Right atrium auricular region (tissue), 2 donors: ENCODE measurements around the gene MAN1B1. TPM values are rescaled to one million over a fixed set of nuclear protein-coding genes. Genes with fewer than 3 reads are reported as not detected.

ENCODE experiments used
- DNase-seq: peaks from one replicate; pipeline ENCODE4 v3.0.0-alpha.2; 2019; ENCODE audit warnings: low spot score
- H3K27ac ChIP-seq, 2 donors: fragments of 200-600 bp; sonication (generic); 1 replicate in 1 of 2; 2 replicates in 1 of 2; pipeline ENCODE4 v1.5.1; 2016 to 2019
- H3K27me3 ChIP-seq, 2 donors: fragments of 200-600 bp; sonication (generic); one replicate each; pipeline versions ENCODE4 v1.5.1 to v1.6.0; 2017 to 2019
- H3K36me3 ChIP-seq: fragments of 200-600 bp; sonication (generic); one replicate; pipeline ENCODE4 v1.5.1; 2016
- H3K4me1 ChIP-seq, 2 donors: fragments of 200-600 bp; sonication (generic); one replicate each; pipeline versions ENCODE4 v1.5.1 to v1.6.0; 2017 to 2019
- H3K4me3 ChIP-seq, 2 donors: fragments of 200-600 bp; sonication (generic); 1 replicate in 1 of 2; 2 replicates in 1 of 2; pipeline ENCODE4 v1.5.1; 2017 to 2019; ENCODE audit warnings: mild to moderate bottlenecking in 1 of 2, moderate library complexity in 1 of 2
- H3K9me3 ChIP-seq, 2 donors: fragments of 200-600 bp; sonication (generic); one replicate each; pipeline ENCODE4 v1.5.1; 2019
- total RNA-seq, 2 donors: library from RNA; depleted of rRNA; stranded (reverse); fragments of >200 nt; gene quantifications; one replicate each; pipeline ENCODE4 v1.1.0, GENCODE V29; 2016
- TF ChIP-seq, protein P1 (sequence below), 2 donors: fragments of 200-600 bp; sonication (generic); IDR thresholded peaks; one replicate each; pipeline ENCODE4 v1.5.1; 2019; ENCODE audit warnings: antibody characterized with exemption in 2 of 2

MAN1B1 gene
- total RNA-seq, 2 donors from 2014 or later: 20.9 to 26.8 TPM

DNA sequence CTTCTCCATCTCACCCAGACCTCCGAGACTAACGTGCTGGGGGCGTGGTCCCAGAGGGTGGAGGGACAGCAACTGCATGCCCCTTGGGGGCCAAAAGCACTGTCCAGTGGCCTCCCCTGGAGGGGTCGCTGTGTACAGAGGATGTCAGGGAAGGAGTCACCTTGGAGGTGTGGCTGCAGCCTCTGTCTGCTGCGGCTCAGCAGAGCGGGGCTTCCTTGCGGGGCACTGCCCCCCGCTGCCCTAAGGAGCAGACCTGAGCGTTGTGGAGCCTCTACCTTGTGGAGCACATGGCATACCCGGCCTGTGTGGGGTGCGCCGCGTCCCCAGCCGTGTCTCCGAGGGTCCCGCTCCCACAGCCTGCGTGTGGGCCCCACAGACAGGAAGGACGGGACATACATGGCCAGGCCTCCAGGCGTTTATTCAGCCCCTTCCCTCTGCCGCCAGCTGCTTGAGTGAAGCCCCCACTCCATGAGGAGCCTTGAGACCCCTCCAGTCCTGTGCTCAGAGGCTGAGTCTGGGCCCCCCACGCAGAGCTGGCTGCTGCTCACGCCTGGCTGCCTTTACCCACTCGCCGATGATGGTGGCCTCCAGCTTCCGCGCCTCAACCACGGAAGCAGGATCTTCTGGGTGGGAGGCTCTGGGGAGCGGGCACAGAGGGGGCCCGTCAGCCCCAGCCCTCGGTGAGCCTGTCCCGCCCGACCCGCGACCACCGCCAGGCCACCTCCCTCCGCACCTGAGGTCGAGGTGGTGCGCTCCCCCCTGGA lies 23.5 kb downstream of the MAN1B1 start:
- TF ChIP-seq, protein P1, sequence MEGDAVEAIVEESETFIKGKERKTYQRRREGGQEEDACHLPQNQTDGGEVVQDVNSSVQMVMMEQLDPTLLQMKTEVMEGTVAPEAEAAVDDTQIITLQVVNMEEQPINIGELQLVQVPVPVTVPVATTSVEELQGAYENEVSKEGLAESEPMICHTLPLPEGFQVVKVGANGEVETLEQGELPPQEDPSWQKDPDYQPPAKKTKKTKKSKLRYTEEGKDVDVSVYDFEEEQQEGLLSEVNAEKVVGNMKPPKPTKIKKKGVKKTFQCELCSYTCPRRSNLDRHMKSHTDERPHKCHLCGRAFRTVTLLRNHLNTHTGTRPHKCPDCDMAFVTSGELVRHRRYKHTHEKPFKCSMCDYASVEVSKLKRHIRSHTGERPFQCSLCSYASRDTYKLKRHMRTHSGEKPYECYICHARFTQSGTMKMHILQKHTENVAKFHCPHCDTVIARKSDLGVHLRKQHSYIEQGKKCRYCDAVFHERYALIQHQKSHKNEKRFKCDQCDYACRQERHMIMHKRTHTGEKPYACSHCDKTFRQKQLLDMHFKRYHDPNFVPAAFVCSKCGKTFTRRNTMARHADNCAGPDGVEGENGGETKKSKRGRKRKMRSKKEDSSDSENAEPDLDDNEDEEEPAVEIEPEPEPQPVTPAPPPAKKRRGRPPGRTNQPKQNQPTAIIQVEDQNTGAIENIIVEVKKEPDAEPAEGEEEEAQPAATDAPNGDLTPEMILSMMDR (IDR thresholded peaks at IDR 0.05): no peak
- no peak for DNase-seq
- Histone ChIP-seq H3K36me3 (peaks cover 66% of the 10 kb centered on the region), H3K27ac (no peak overlapping the region), H3K27me3 (no peaks in the 10 kb centered on the region), H3K4me3 (no peak overlapping the region), H3K4me1 (peaks cover 0 to 14% of the 10 kb centered on the region in 2 donors), H3K9me3 (no peaks in the 10 kb centered on the region)

DNA sequence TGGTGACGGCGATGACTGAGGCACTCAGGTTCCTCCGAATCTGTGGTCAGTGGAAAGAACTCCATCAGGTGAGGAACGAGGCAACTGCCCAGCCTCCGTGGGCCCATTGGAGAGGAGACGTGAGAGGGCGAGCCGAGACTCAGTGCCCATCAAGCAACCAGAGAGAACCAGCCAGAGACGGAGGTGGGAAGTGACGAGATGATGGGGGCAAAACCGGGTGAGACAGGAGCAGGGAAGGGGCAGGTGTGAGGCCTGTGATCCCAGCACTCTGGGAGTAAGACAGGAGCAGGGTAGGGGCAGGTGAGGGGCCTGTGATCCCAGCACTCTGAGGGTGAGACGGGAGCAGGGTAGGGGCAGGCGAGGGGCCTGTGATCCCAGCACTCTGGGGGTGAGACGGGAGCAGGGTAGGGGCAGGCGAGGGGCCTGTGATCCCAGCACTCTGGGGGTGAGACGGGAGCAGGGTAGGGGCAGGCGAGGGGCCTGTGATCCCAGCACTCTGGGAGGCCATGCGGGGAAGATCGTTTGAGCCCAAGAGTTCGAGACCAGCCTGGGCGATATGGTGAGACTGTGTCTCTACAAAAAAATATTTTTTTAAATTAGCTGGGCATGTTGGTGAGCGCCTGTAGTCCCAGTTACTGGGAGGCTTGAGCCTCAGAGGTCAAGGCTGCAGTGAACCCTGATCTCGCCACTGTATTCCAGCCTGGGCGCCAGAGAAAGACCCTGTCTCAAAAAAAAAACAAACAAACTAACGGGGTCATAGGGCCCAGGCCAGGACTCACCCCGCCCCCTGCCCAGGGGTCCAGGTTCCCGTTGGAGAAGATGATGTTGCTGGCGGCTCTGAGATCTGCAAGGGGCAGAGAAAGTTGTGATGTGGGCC lies 24.4 kb downstream of the MAN1B1 start:
- Histone ChIP-seq H3K36me3 (peaks cover 57% of the 10 kb centered on the region), H3K27me3 (no peaks in the 10 kb centered on the region), H3K4me1 (peaks cover 0 to 22% of the 10 kb centered on the region in 2 donors), H3K4me3 (no peak overlapping the region), H3K27ac (no peak overlapping the region), H3K9me3 (no peaks in the 10 kb centered on the region)
- no peak for DNase-seq
- TF ChIP-seq, protein P1 (IDR thresholded peaks at IDR 0.05): no peak

DNA sequence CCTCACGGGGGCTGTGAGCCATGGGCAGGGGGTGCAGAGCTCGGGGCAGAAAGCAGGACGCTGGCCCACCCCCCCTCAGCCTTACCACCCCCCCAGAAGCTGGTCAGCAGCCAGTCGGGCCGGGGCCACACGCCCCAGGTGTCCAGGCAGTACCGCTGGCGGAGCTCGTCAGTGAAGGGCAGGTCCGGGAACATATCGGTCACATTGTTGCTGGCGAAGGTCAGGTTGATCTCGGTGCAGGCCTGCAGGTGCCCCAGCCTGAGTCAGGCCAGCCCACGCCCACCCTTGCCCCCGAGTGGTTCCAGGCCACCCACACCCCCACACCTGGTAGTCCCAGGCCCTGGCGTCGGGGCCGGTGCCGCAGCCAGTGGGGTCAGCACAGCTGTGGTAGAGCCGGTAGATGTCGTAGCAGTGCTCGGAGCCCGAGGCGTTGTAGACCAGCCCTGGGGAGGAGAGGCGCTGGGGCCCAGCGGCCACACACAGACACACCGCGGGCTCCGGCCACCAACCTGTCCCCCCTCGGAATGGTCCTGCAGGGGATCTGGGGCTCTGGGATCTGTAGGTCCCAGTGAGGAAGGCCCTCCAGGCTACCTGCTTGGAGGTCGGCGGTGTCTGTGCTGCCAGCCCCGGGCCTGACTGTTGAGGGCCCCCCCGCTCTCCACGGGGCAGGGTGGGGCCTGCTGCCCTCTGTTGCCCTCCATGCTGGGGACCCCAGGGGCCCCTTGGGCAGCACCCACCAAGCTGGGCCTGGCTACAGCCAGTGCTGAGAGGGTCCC lies 25.2 kb downstream of the MAN1B1 start:
- TF ChIP-seq, protein P1 (IDR thresholded peaks at IDR 0.05): no peak
- Histone ChIP-seq H3K4me1 (peaks cover 0 to 30% of the 10 kb centered on the region in 2 donors), H3K9me3 (no peaks in the 10 kb centered on the region), H3K36me3 (peaks cover 49% of the 10 kb centered on the region), H3K27me3 (no peaks in the 10 kb centered on the region), H3K4me3 (no peak overlapping the region), H3K27ac (no peak overlapping the region)
- DNase-seq: no peak

DNA sequence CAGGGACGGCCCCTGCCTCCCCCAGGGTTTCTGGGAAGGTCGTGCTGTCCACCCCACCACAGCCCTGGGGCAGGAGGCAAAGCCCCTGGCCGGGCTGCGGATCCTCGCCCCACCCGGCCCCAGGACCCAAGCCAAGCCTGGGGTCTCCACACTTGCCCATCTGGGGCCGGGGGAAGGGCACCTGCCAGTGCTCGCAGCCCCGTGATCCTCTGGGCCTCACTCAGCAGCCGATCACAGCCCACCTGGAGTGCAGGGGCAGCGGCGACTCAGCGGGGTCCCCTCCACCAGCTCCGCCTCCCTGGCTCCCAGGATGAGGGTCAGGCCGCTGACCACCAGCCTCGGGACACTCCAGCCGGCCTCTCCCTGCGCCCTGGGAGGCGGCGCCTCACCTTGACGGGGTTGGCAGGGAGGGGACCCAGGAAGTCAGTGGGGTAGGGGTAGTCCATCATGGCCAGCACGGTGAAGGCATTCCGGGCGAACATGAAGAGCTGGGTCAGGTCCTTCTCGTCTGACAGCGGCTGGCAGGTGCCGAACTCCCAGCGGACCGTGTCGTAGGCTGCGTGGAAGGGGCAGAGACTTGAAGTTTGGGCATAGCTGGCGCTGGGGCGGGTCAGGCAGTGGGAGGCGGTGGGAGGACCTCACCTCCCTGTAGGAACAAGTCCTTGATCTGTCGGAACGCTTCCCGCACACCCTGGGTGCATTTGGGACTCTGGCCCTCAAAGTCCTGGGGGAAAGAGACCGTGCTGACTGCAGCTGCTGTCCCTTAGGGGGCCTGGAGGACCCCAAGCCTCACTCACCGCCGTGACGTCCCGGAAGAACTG lies 26.0 kb downstream of the MAN1B1 start:
- Histone ChIP-seq H3K4me3 (no peak overlapping the region), H3K27ac (no peak overlapping the region), H3K36me3 (peaks cover 41% of the 10 kb centered on the region), H3K9me3 (no peaks in the 10 kb centered on the region), H3K27me3 (no peaks in the 10 kb centered on the region), H3K4me1 (peaks cover 0 to 38% of the 10 kb centered on the region in 2 donors)
- DNase-seq: no peak
- TF ChIP-seq, protein P1 (IDR thresholded peaks at IDR 0.05): no peak
